ENCODE data around the gene GNPDA2.
"Not testable (repeated sequence)": the region's sequence is repeated elsewhere in the genome, so short reads cannot be mapped to it uniquely, and the experiment has no call there.

The GNPDA2 gene

DNA sequence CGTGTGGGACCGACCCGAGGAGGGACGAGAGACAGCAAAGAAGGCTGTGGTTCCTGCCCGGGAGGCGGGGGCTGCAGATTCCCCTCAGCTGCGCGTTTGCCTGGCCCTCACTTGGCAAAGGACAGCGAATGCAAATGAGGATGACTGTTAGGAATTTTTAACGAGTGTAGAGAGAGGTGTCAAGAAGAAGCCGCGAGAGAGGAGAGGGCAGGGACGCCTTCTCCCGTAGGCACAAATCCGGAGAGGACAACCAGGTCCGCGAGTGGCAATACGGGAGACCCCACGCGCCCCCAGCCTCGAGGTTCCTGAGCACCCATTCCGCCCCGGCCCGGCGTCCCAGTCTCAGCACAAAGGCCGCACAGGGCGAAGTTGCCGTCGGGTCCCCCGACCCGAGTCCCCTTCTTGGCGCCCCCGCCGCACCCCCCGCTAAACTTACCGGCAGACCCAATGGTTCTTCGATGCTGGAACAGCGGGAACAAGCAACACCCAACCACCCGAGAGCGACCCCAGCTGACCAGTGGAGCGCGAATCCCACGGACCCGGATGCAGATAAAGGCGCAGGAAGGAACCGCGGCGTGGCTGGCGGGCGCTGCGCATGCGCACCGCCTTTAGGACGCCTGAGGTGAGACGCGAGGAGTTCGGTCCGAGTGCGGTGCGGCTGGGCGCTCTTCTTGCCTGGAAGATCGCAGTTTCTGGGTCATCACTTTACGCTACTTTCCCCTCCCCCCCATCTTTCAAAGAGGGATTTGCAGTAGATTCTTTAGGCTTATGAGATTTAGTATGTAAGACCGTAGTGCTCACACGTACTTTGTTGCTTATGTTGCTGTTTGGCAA is at the start of gene GNPDA2:
Gene GNPDA2 (minus strand): TSS at position 519 of the 834 bp plus-strand sequence. CDS start 4,349 bp downstream, outside the sequence.
- DNase-seq, result peak; percentile 45 to 93 (median 82)

DNA sequence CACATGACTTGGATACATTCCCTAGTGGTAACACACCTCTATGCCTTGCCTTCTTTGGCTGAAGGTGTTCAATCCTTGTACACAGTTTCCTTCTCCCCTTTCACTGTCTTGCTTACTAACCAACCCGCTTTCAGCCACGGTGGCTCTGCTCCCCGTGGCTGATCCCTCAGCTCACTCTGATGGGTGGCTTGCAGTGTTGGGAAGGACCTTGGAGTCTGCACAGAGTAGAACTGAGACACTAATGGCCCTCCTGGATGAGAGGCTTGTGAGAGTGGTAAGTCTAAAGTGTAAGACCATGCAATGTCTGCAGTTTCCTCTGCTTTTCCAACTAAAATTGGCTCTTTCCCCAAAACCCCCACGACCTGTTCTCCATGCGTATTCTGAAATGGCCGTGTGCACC is 46.0 kb upstream of the GNPDA2 start:
- no peak for DNase-seq

DNA sequence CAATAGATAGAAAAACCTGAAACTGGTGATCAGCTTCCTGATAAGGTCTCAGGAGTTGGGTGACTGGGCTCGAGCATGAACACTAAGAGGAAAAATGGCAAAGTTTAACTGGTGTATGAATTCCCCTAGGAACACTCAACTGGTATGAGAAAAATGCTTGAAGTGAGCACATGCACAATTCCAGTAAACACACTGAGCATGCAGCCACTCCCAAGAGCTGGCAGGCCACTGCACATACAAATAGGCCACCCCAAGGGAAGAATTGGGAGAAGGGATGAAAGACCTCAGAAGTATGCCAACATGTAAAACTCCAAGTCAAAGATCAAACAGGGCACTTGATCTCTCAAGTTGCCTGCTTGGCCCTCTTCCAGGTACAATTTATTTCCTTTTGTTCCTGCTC is 45.4 kb upstream of the GNPDA2 start:
- no peak for DNase-seq

DNA sequence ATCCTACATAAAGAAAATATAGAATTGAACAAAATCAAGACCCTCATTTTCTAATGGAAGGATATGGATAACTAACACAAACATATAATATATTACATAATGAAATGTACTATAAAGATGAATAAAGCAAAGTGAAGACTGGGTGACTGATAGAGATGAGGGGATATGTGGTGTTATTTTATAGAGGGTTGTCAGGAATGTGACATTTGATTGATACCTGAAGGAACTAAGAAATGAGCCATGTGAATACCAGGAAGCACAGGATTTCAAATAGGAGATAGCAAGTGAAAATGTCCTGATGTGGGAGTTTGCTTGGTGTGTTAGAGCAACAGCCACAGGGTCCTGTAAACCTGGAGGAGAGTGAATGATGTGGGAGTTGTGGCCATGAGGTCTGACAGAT is 40.1 kb upstream of the GNPDA2 start:
- DNase-seq, result no peak

DNA sequence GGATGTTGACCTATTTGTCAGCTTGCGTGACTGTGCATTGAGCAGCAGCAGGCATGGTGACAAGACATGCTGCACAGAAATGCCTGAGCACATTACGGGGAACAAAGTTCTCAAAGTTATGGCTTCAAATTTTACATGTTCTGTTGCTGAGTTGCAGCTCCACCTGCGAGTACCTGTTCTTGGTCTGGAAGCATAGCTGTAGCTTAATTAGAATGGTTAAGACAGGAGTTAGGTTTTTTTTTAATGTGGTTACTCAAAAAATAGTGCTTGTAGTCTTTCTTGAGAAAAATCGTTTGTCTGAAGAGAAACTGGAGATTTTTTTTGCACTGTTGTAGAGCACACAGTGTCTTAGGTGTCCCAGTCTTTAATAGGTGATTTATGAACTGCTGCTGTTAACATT is 38.8 kb upstream of the GNPDA2 start:
- DNase-seq, result no peak

DNA sequence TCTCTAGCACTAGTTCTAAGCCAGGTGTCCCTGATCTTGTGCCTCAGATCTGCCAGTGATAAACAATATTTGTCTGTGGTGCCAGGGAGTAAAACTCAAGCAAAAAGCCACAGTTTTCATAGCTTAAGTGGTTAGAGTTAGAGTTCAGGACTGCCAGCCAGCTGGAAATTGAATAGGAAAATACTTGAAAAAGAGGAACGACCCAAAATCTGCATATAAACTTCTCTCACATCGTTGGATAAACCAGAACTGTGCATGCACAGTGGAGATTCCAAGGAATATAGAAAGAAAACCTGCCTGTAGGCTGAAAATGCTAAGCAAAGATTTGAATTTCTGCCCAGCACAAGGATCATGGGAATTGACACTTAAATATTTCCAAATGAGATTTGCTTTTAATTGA is 35.0 kb upstream of the GNPDA2 start:
- no peak for DNase-seq

DNA sequence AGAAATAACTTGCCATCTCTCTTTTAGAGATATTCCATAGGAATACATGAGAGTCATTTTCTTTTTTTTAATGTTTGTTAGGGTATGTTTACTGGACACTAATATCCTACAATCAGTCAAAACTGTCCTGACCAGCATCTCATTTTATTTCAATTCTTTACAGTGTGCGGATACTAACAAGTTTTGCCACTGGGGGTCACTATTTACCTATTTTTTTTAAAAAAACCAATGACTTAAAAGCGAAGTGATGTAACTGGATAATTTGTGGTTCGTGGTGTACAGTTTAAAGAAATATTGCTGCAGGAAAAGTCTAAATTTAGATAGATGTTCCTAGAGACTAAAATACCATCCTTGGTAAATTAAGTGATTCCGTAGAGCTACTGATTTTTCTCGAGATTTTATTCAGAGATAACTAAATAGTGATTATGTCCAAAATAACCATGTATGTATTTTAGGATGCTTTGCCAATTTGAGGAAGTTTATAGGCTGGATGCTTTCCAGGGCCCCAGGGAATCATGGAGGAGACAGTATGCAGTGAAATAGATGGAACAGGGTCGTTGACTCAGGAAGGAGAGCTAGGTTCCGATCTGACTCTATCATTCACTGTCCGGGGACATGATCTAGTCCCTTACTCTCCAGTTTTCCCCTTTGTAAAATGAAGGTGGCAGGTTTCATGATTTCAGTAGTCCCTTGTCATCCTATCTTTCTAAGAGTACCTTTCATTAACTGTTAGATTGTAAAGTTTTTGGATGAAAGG is 34.0 kb upstream of the GNPDA2 start:
- peak in 2 of 51 donors; percentile 5 to 58 for DNase-seq

DNA sequence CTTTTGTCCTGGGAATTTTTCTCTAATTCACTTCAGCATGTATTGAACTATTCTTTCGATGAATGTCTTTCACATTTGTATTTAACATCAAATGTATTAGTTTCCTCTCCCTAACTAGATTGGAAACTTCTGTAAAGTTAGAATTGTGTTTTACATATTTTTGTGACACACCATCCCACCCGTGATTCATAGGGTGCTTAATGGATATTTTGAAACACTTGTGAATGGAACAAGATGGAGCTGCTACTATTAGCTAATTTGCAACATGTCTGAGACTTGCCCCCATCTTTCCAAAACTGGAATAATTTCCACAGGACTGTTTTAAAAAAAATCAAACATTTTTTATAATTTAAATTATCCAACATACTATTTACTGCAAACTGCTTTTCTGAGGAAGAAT is 30.2 kb upstream of the GNPDA2 start:
- no peak for DNase-seq

DNA sequence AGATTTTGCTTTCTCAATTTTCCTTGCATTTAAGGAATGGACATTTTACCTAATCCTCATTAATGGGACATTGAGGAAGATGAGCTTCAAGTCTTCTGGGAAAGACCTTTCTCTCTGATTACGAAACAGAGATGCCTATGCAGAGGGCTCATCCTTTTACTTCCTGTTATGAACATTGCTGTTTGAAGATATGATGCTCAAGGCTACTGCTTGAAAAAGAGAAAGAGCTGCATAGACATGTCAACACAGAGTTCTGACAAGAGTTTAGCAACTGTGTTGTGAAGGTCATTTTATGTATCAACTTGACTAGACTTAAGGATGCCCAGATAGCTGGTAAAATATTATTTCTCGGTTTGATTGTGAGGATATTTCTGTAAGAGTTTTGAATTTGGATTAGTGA is 13.8 kb upstream of the GNPDA2 start:
- DNase-seq, result no peak

DNA sequence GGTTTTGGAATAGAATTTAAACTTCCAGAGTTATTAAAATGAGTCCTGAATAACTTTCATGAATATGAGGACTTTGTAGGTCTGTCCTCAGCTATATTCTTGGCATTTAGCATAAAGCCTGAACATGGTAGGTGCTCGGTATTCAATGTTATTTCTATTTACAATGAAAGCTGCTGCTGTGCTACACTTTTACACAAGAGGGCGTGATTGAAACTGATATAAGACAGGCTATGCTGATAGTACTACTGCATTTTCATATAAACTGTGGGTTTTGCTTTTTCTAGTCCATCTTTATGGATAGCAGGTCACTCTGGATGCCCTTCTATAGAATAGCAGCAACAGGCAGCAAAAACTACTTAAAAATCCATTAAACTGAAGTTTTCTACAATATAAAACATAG is 12.3 kb upstream of the GNPDA2 start:
- DNase-seq, result no peak

DNA sequence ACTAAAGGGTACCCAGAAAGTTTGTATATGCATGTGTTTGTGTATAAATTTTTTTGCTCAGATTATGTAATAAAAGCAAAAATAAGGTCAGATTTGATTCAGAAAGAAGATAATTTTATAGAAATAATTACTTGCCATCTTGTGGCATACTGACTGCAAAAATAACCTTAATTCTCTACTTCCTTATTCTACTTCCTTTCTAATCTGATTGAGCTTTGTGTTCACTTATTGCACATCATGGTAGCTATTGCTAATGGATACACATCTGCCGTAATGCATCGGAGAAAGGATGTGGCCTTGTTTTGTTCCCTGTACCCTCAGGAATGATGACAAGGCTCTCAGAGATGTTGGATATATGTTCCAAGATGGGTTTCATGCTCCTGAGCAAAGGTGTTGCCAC is 10.5 kb upstream of the GNPDA2 start:
- DNase-seq, result no peak

DNA sequence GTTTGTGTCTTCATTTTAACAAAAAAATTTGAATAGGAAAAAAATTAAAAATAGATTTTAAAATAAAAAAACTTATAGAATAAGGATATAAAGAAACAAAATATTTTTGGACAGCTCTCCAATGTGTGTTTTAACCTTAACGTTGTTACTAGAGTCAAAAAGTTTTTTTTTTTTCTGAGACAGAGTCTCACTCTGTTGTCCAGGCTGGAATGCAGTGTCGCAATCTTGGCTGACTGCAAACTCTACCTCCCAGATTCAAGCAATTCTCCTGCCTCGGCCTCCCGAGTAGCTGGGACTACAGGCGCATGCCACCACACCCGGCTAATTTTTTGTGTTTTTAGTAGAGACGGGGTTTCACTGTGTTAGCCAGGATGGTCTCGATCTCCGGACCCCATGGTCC is 2.3 kb upstream of the GNPDA2 start:
- DNase-seq, result not testable (repeated sequence)

DNA sequence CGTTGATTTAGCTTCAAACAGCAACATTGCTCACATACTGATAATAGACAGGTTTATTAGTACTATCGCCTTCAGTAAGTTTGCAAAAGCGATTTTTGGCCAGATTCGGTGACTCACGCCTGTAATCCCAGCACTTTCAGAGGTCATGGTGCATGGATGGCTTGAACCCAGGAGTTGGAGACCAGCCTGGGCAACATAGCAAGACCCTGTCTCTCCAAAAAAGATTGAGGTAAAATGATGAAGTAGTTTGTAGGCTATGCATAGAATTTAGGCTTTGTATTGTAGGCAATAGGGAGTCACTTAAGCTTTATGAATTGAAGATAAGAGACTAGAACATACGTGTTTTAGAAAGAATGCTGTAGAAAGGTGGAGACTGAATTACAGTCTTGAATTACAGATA is 1.1 kb upstream of the GNPDA2 start:
- DNase-seq, result no peak

DNA sequence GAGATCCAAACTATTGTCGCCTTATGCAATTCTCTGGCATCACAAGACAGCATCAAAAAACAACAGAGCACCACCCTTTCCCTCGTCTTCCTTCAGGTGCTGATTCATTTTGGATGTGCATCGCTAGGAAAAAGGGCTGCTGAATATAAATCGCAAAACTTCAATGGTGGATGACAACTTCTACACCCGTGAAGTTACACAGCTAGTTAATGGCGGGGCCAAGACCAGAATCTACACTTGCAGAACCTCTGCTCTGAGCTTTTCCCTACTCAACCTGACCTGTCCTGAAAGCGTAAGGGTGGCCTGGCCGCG is 674 bp downstream of the GNPDA2 start:
- peak in 2 of 51 donors; percentile 34 to 55 for DNase-seq

DNA sequence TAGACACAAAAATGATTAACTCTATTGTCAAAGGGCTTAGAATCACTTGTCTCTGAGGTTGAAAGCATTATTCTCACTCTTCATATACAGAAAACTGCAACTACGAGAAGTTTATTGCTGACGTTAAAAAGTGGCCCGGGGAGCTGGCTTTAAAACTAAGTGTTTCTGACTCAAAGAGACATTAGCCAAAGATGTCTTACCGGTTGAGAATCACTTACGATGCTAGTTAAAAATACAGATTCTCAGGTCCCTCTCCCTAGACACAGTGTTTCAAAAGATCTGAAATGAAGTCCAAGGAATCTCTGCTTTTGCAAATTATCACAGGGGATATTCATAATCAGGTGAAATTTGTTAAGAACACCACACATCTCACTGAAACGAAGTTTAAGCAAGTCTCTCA is 1.2 kb downstream of the GNPDA2 start:
- no peak for DNase-seq

DNA sequence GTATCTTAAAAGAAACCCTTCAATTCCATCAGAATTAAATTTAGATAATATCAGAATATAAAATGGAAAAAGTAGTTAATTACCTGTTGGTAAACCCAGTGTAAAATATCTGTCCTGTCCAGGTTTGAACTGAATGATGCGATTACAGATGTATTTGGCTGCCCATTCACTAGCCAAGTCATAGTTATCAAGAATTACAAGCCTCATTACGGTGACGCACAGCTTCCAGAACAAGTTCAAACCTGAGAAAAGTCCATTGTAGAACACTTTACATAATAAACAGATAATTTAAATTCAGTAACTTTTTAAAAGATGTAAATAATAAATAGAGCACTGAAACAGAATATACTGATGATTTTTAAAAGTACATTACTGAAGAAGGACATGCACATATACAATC is 4.4 kb downstream of the GNPDA2 start:
- no peak for DNase-seq

DNA sequence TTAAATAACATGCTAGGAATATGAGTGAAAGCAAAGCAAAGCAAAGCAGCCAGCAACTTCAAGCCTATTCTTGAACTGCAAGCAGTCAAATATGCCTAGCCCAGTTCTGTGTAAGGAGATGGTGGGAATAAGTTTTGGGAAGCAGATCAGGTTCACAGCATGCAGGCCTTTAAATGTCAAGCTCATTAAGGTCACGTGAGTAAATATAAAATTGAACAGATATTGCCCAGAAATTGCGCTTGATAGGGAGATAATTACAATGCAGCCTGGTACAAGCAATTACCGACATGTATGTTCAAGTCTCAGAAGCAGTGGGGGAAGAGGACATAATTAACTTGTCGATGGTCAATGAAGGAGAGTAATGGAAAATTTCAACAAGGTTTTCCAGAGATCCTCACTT is 6.0 kb downstream of the GNPDA2 start:
- DNase-seq, result no peak

DNA sequence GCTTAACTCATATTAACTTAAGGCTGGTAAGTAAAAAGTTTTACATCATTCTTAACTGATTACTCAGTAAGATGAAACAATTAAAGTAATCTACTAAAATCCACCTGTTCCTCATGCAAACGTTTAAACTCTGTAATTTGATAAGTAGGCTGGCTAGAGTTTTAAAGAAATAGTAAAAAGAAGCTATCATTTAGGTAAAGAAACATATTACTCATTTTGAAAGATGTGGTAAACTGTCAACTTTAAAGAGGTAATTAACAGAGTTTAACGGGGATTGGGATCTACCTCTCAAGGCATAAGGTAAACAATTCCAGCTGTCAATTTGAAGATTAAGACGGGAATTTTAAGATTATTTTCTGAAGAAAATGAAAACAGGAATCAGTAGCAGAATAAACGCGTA is 9.8 kb downstream of the GNPDA2 start:
- DNase-seq, result no peak

DNA sequence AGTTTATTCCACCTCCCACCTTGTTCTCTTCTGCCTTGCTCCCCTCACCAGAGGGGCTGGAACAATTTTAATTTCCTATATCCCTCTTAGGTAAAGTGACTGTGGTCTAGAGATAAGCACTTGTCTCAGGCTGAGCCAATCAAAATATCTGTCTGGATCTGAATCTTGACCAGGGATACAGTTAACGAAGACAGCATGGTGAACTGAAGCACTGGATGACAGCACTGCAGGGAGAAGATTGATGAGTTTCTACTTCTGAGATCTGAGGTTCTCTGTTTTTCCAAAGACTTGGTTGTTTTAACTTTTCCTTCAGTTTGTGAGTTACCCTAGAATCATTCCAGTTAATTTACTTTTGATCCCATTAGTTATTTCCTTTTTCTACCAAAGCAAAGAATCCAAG is 13.2 kb downstream of the GNPDA2 start:
- no peak for DNase-seq

DNA sequence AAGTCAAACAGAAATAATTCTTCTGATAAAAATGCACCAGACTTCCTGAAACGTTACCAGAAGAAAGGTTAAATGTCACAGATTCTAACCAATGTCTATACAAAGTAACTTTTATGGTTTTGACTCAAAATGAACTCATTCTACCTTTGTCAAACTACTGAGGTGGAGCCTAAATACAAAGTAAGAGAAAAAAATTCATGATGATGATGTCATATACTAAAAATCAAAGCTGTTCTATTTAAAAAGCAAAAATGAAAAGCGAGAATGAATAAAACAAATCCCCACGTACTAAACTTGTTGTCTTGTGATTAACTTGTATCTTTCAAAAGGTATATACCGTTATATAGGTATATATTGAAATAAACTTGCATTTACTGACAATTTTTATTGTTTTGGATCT is 21.7 kb downstream of the GNPDA2 start:
- no peak for DNase-seq

DNA sequence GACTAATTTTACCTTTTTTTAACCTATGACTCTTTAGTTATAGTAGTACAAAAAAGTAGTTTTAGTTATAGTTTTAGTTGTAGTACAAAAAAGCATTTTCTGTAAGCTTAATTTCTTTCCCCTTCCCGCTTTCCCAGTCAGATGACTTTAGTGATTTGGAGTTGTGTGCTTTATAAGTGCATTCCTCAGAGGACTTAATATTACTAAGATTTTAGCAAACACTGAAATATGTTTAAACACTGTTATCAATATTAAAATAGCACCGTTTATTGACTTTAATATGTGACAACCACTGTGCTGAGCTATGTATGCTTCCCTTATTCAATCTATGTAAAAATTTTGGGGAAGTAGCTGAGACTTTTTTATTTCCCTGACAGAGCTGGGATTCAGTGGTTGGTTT is 25.3 kb downstream of the GNPDA2 start:
- no peak for DNase-seq

DNA sequence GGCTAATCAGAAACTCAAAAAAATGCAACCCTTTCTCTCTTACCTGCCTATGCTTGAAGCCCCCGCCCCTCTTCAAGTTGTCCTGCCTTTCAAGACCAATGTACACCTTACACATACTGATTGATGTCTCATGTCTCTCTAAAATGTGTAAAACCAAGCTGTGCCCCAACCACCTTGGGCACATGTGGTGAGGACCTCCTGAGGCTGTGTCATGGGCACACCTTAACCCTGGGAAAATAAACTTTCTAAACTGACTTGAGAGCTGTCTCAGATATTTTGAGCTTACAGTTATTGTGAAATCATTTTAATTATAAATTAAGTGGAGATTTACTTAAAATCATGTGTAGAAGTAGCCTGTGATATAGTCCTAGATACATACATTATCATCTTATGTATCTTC is 25.9 kb downstream of the GNPDA2 start:
- no peak for DNase-seq

DNA sequence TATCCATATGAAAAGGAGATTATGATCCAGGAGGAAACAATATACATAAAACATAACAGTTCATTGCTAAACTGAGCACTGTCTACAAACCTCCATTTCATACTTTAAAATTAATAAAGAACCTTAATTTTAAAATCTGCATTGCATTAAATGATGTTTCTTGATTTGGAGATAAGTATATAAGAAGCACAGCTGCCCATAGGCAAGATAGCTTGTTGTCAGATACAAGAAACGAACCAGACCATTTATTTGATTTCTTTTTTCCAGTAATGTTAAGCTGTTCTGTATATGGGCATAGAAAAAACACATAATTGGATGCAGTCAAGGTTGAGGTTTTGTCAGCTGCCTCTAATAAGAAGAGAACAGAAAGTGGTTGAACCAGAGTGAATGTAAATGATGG is 41.7 kb downstream of the GNPDA2 start:
- no peak for DNase-seq

All from hypothalamus (tissue), 51 donors.